Activated CD4-positive, alpha-beta T cell treated with anti-CD3 and anti-CD28 coated beads for 4 hours (primary cell): Measurements from ENCODE around the gene AP2S1.

Source experiments
- DNase-seq, 2 donors: peaks; one replicate each; pipeline ENCODE4 v3.0.0-alpha.2; 2020

The AP2S1 gene

DNA sequence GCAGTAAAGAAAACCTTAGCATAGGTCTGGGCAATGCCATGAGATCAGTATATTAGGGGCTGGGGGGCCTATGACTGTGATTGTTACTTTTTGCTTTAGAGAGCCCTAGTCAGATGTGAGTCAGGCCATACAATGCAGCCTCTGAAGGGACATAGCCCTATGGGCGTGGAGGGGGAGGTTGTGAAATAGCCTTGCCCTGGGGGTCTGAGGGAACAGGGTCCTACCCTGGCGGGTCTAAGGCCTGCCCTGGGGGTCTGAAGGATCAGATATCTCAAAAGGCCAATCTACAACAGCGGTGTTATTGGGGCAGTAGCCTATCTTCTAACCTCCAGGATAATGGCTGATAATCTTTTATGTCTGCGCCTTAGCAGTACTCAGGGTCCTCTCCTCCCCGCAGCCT is 48.5 kb downstream of the AP2S1 start:
- no peak for DNase-seq

- no peak for DNase-seq
These were observed 51.9 kb downstream of the AP2S1 start for GRCh38 chr19:46798713-46799112.

GRCh38 chr19:46797881-46798280 is 52.8 kb downstream of the AP2S1 start:
- no peak for DNase-seq

GRCh38 chr19:46791944-46792343 is 58.7 kb downstream of the AP2S1 start:
- peak; percentile 28 to 30 for DNase-seq

- no peak for DNase-seq
These were observed 61.3 kb downstream of the AP2S1 start for GRCh38 chr19:46789371-46789770.

DNA sequence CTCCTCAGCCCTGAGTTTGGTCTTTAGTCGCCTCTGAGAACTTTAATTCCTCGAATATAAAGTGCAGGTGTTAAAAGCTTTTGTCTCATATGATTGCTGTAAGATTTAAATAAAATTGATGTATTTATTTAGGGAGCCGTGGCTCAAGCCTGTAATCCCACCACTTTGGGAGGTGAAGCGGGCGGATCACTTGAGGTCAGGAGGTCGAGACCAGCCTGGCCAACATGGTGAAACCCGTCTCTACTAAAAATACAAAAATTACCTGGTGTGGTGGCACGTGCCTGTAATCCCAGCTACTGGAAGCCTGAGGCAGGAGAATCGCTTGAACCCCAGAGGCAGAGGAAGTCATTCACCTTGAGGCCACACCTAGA is 61.7 kb downstream of the AP2S1 start:
- no peak for DNase-seq

DNA sequence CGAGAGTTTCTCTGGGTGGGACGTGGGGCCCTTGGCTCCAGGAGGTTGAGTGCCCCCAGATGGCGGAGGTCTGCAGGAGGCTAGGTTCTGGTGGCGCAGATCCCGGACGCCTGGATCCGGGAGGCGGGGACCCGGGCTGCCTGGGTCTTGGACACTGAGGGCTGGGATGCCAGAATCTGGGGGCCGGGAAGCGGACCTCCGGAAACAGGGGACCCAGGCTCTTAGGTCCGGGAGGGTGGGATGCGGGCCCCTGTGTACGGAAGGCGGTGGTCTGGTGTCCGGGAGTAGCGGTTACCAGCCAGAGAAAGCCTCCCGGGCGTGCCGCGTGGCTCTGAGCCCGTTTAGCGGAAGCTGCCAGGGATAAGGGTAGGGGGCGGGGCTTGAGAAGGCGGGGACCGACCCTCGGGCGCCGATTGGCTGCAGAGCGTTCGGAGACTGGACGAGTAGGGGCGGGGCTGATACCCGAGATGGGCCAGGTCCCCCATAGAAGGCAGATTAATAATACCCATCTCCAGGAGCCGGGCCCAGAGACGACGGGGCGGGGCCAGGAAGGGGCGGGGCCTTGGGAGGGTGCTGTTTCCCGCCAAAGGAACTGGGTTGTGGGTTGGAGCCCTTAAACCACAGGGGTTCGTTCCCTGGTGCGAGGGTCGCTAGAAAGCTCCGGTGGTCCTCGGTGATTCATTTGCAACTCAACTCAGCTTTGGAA is 62.2 kb downstream of the AP2S1 start, which contains the start of gene SLC1A5:
TSS of gene SLC1A5 (minus strand) at position 333 of the 706 bp plus-strand sequence. CDS start 629 bp downstream, outside the sequence.
- DNase-seq: peak; percentile 100
